A549 (cell line): ENCODE results near the gene GPBAR1.

Experiments used
- BHLHE40 ChIP-seq: IDR thresholded peaks from 2 replicates; pipeline ENCODE4 v1.6.1; 2012; ENCODE audit warnings: low read depth, low read length, inconsistent platforms
- CBX2 ChIP-seq: fragments of 200-600 bp; sonication (generic); IDR thresholded peaks from 2 replicates; pipeline ENCODE4 v1.6.1; 2016; ENCODE audit warnings: low read depth, mild to moderate bottlenecking, borderline replicate concordance
- CEBPB ChIP-seq, 2 experiments: fragments of >200 bp in 1 of 2; sonication (Bioruptor Twin) in 1 of 2; formaldehyde crosslinking in 1 of 2; IDR thresholded peaks; 2 replicates each; pipeline ENCODE4 v1.6.1; 2012 to 2016
- CHD4 ChIP-seq: fragments of 200-600 bp; sonication (generic); IDR thresholded peaks from 2 replicates; pipeline ENCODE4 v1.6.1; 2016; ENCODE audit warnings: antibody characterized with exemption, mild to moderate bottlenecking, borderline replicate concordance
- EP300 ChIP-seq, 2 experiments: fragments of >200 bp; sonication (Bioruptor Twin); formaldehyde crosslinking; IDR thresholded peaks; 2 replicates in 1 of 2; 3 replicates in 1 of 2; pipeline ENCODE4 v1.6.1; 2016 to 2017
- JUNB ChIP-seq: fragments of >200 bp; sonication (Bioruptor Twin); formaldehyde crosslinking; IDR thresholded peaks from 2 replicates; pipeline ENCODE4 v1.6.1; 2016
- POLR2A ChIP-seq: IDR thresholded peaks from 2 replicates; pipeline ENCODE4 v1.6.1; 2012; ENCODE audit warnings: mild to moderate bottlenecking, low read length
- RNF2 ChIP-seq: fragments of 200-600 bp; sonication (generic); IDR thresholded peaks from 2 replicates; pipeline ENCODE4 v1.6.1; 2016; ENCODE audit warnings: low read depth, mild to moderate bottlenecking, antibody characterized with exemption, moderate library complexity, borderline replicate concordance
- TF ChIP-seq, protein P1 (sequence below): fragments of >200 bp; sonication (Bioruptor Twin); formaldehyde crosslinking; IDR thresholded peaks from 3 replicates; pipeline ENCODE4 v1.5.1; 2016
- TF ChIP-seq, protein P2 (sequence below): fragments of 200-600 bp; sonication (generic); IDR thresholded peaks from 2 replicates; pipeline ENCODE4 v1.6.1; 2016; ENCODE audit warnings: antibody characterized with exemption, mild to moderate bottlenecking, moderate library complexity

DNA sequence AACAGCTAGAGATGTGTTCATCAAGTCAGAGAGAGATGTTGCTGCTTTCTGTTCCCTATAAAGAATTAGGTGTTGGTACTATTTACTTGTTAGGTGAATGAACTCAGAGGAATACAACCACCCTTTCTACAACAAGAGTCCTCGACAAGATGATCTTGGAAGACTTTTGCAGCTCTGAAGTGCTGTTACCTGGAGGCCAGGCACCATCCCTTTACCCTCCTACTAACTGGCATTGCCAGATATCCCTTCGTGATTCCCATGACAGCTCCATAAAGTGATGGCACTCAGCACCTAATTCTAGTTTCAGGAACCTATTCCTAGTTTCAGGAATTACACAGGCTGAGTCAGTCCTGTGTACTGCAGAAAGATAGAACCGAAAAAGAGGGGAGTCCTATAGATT is 33.9 kb upstream of the GPBAR1 start:
- TF ChIP-seq, protein P1, sequence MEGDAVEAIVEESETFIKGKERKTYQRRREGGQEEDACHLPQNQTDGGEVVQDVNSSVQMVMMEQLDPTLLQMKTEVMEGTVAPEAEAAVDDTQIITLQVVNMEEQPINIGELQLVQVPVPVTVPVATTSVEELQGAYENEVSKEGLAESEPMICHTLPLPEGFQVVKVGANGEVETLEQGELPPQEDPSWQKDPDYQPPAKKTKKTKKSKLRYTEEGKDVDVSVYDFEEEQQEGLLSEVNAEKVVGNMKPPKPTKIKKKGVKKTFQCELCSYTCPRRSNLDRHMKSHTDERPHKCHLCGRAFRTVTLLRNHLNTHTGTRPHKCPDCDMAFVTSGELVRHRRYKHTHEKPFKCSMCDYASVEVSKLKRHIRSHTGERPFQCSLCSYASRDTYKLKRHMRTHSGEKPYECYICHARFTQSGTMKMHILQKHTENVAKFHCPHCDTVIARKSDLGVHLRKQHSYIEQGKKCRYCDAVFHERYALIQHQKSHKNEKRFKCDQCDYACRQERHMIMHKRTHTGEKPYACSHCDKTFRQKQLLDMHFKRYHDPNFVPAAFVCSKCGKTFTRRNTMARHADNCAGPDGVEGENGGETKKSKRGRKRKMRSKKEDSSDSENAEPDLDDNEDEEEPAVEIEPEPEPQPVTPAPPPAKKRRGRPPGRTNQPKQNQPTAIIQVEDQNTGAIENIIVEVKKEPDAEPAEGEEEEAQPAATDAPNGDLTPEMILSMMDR = no peak
- no peak for TF ChIP-seq EP300 (IDR thresholded peaks at IDR 0.05)
- no peak for TF ChIP-seq POLR2A
- no peak for TF ChIP-seq RNF2
- TF ChIP-seq CEBPB (IDR thresholded peaks at IDR 0.05) = no peak
- TF ChIP-seq, protein P2, sequence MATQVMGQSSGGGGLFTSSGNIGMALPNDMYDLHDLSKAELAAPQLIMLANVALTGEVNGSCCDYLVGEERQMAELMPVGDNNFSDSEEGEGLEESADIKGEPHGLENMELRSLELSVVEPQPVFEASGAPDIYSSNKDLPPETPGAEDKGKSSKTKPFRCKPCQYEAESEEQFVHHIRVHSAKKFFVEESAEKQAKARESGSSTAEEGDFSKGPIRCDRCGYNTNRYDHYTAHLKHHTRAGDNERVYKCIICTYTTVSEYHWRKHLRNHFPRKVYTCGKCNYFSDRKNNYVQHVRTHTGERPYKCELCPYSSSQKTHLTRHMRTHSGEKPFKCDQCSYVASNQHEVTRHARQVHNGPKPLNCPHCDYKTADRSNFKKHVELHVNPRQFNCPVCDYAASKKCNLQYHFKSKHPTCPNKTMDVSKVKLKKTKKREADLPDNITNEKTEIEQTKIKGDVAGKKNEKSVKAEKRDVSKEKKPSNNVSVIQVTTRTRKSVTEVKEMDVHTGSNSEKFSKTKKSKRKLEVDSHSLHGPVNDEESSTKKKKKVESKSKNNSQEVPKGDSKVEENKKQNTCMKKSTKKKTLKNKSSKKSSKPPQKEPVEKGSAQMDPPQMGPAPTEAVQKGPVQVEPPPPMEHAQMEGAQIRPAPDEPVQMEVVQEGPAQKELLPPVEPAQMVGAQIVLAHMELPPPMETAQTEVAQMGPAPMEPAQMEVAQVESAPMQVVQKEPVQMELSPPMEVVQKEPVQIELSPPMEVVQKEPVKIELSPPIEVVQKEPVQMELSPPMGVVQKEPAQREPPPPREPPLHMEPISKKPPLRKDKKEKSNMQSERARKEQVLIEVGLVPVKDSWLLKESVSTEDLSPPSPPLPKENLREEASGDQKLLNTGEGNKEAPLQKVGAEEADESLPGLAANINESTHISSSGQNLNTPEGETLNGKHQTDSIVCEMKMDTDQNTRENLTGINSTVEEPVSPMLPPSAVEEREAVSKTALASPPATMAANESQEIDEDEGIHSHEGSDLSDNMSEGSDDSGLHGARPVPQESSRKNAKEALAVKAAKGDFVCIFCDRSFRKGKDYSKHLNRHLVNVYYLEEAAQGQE = no peak
- no peak for TF ChIP-seq CHD4
- no peak for TF ChIP-seq JUNB
- TF ChIP-seq CBX2 = no peak
- TF ChIP-seq BHLHE40 = no peak
